DND-41 (cell line): ENCODE results near the gene CPSF4.
"Not testable (repeated sequence)": the region's sequence is repeated elsewhere in the genome, so short reads cannot be mapped to it uniquely, and the experiment has no call there.

ENCODE experiments used
- ATAC-seq: fragments of 200-7000 bp; cut with Tn5 transposase; 3 replicates; pipeline ENCODE4 v1.9.1; 2021; ENCODE audit warnings: low read depth; ENCODE audit not compliant: insufficient read depth
- DNase-seq: peaks from one replicate; pipeline ENCODE4 v3.0.0-alpha.2; 2020
- H2AFZ ChIP-seq: 2 replicates; pipeline ENCODE4 v1.6.0; 2012; ENCODE audit warnings: low read depth, low read length
- H3K27ac ChIP-seq: 2 replicates; pipeline ENCODE4 v1.5.1; 2012; ENCODE audit warnings: low read length, inconsistent platforms
- H3K27me3 ChIP-seq: fragments of 200-600 bp; sonication (generic); 2 replicates; pipeline ENCODE4 v1.6.0; 2012; ENCODE audit warnings: low read length, mild to moderate bottlenecking, inconsistent platforms; ENCODE audit not compliant: insufficient read depth, poor library complexity
- H3K36me3 ChIP-seq: 2 replicates; pipeline ENCODE4 v1.5.1; 2012; ENCODE audit warnings: low read length, inconsistent platforms; ENCODE audit not compliant: insufficient read depth
- H3K4me1 ChIP-seq: 2 replicates; pipeline ENCODE4 v1.5.1; 2012; ENCODE audit warnings: mild to moderate bottlenecking, low read length; ENCODE audit not compliant: insufficient read depth
- H3K4me2 ChIP-seq: 2 replicates; pipeline ENCODE4 v1.6.0; 2012; ENCODE audit warnings: mild to moderate bottlenecking, moderate library complexity, low read length, inconsistent platforms; ENCODE audit not compliant: insufficient read depth
- H3K4me3 ChIP-seq, 2 experiments: fragments of 200-600 bp in 1 of 2; shearing (Covaris generic) in 1 of 2; 2 replicates each; pipeline ENCODE4 v1.5.1; 2012 to 2016; ENCODE audit warnings: inconsistent platforms in 2 of 2, low read length in 2 of 2, mild to moderate bottlenecking in 2 of 2, low read depth in 1 of 2, moderate library complexity in 1 of 2
- H3K79me2 ChIP-seq: 2 replicates; pipeline ENCODE4 v1.6.0; 2012; ENCODE audit warnings: low read length, inconsistent platforms; ENCODE audit not compliant: insufficient read depth
- H3K9ac ChIP-seq: 2 replicates; pipeline ENCODE4 v1.6.0; 2012; ENCODE audit warnings: low read depth, mild to moderate bottlenecking, inconsistent platforms, low read length, moderate library complexity
- H3K9me3 ChIP-seq: 2 replicates; pipeline ENCODE4 v1.5.1; 2012; ENCODE audit warnings: low read length, moderate library complexity, mild to moderate bottlenecking, inconsistent platforms; ENCODE audit not compliant: insufficient read depth, severe bottlenecking
- H4K20me1 ChIP-seq: 2 replicates; pipeline ENCODE4 v1.6.0; 2012; ENCODE audit warnings: low read length; ENCODE audit not compliant: insufficient read depth
- EZH2 ChIP-seq: IDR thresholded peaks from 3 replicates; pipeline ENCODE4 v1.6.1; 2012; ENCODE audit warnings: borderline replicate concordance, low read depth, mild to moderate bottlenecking, moderate library complexity, low read length, inconsistent platforms; ENCODE audit not compliant: severe bottlenecking
- TF ChIP-seq, protein P1 (sequence below): IDR thresholded peaks from 2 replicates; pipeline ENCODE4 v1.5.1; 2012; ENCODE audit warnings: borderline replicate concordance, low read length, moderate library complexity, mild to moderate bottlenecking; ENCODE audit not compliant: poor library complexity, severe bottlenecking; ENCODE audit errors: extremely low read depth

CPSF4 gene

DNA sequence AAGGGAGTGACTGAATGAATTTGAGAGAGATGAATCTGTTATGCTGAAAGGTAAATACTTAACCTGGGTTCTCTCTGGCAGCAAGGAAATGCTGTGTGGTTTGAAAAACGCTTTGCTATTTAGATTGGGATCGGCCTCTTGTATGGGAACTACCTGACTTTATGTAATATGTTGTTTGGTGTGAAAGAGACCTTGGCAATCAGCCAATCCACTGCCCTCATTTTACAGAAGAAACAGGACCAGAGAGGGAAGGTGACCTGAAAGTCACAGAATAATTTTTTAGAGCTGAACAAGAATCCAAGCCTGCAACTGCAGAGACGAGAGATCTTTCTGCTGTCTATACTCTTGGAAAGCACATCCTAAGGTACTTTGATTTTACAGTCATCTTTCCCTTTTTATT lies 28.9 kb upstream of the CPSF4 start:
- Histone ChIP-seq H3K79me2 (peaks cover 83% of the 10 kb centered on the region), H3K4me2 (peak overlapping the region; percentile 73), H3K36me3 (peaks cover 68% of the 10 kb centered on the region), H3K4me1 (peaks cover 47% of the 10 kb centered on the region), H3K27ac (peak overlapping the region; percentile 99), H3K9ac (peak overlapping the region; percentile 90), H4K20me1 (peaks cover 33% of the 10 kb centered on the region), H3K4me3 (peak overlapping the region; percentile 58 to 86; a peak in 3 of 4 replicates), H3K27me3 (no peaks in the 10 kb centered on the region), H3K9me3 (no peaks in the 10 kb centered on the region), H2AFZ (no peak overlapping the region)
- no peak for DNase-seq
- TF ChIP-seq, protein P1, sequence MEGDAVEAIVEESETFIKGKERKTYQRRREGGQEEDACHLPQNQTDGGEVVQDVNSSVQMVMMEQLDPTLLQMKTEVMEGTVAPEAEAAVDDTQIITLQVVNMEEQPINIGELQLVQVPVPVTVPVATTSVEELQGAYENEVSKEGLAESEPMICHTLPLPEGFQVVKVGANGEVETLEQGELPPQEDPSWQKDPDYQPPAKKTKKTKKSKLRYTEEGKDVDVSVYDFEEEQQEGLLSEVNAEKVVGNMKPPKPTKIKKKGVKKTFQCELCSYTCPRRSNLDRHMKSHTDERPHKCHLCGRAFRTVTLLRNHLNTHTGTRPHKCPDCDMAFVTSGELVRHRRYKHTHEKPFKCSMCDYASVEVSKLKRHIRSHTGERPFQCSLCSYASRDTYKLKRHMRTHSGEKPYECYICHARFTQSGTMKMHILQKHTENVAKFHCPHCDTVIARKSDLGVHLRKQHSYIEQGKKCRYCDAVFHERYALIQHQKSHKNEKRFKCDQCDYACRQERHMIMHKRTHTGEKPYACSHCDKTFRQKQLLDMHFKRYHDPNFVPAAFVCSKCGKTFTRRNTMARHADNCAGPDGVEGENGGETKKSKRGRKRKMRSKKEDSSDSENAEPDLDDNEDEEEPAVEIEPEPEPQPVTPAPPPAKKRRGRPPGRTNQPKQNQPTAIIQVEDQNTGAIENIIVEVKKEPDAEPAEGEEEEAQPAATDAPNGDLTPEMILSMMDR, result no peak
- no peak for TF ChIP-seq EZH2
- ATAC-seq, result no peak

DNA sequence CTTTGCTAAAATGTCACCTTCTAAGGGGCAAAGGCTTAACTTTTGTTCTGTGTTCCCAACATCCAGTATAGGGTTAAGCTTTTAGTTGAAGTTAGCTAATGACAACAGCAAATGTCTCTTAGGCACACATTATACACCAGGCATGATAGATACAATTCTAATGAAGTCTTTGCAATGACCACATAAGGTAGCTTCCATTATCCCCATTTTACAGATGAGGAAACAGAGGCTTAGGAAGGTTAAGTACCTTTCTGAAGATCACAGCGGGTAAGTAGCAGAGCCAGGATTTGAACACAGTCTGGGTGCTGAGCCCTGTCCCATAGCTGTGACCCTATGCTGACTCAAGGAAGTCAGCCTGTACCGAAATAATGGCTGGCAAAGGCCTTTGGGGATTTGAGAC lies 28.1 kb upstream of the CPSF4 start:
- Histone ChIP-seq H2AFZ (no peak overlapping the region), H3K27ac (no peak overlapping the region), H3K9me3 (no peaks in the 10 kb centered on the region), H3K27me3 (no peaks in the 10 kb centered on the region), H3K79me2 (peaks cover 74% of the 10 kb centered on the region), H3K9ac (peak overlapping the region; percentile 90), H3K4me3 (peak overlapping the region in 1 of 2 experiments; percentile 86; a peak in 1 of 4 replicates), H3K4me2 (peak overlapping the region; percentile 73), H3K4me1 (peaks cover 41% of the 10 kb centered on the region), H3K36me3 (peaks cover 68% of the 10 kb centered on the region), H4K20me1 (peaks cover 26% of the 10 kb centered on the region; the same call in 1 of the 2 replicates)
- ATAC-seq (no peak), DNase-seq (no peak)
- TF ChIP-seq, protein P1, result no peak
- TF ChIP-seq EZH2, result no peak

DNA sequence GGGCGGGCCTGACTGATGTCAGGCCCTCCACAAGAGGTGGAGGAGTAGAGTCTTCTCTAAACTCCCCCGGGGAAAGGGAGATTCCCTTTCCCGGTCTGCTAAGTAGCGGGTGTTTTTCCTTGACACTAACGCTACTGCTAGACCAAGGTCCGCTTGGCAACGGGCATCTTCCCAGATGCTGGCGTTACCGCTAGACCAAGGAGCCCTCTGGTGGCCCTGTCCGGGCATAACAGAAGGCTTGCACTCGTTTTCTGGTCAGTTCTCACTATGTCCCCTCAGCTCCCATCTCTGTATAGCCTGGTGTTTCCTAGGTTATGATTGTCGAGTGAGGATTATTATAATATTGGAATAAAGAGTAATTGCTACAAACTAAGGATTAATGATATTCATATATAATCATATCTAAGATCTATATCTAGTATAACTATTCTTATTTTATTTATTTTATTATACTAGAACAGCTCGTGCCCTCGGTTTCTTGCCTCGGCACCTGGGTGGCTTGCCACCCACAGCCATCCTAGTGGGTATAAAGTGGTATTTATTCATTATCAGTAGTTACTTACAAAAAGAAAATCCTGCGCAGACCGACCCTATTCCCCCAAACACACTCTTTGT lies 23.1 kb upstream of the CPSF4 start:
- H2AFZ ChIP-seq, H3K27me3 ChIP-seq, ATAC-seq, H3K4me2 ChIP-seq, H3K4me1 ChIP-seq, H3K9ac ChIP-seq, H3K4me3 ChIP-seq, DNase-seq, H3K9me3 ChIP-seq, H3K27ac ChIP-seq: not testable (repeated sequence)
- peaks cover 94% of the 10 kb centered on the region for H3K36me3 ChIP-seq
- peaks cover 13% of the 10 kb centered on the region for H4K20me1 ChIP-seq
- TF ChIP-seq, protein P1, result peak; percentile 51
- H3K79me2 ChIP-seq, result peaks cover 27% of the 10 kb centered on the region
